Measurements from ENCODE around the gene MRPL45.

MRPL45 gene

GRCh38 chr17:38353668-38354067 lies 56.7 kb downstream of the MRPL45 start:
- no peak overlapping the region for H3K4me3 ChIP-seq (ENCODE audit: low read depth, low read length)
- TF ChIP-seq CTCF (conservative IDR thresholded peaks at IDR 0.05; ENCODE audit: low read depth, low read length), result no peak
- DNase-seq (ENCODE audit: low read depth), result no peak

DNA sequence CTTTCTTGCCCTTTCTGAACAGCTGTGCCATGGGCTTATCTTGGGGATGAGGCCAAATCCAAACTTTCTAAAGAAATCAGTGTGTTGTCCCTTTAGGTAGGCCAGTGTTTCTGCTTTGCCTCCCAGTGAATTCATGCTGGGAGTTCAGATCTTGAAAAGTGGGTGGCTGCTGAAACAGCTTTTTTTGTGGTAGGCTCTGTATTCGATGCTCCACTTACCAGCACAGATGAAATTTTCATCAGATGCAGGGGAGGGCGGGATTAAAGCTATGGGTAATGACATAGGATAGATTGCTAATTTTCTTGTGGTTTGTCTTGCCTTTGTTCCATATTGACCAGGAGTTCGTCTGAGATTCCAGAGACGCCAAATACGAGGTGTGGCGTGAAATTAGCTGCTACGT lies 57.5 kb downstream of the MRPL45 start:
- no peak for TF ChIP-seq CTCF (conservative IDR thresholded peaks at IDR 0.05; ENCODE audit: low read depth, low read length)
- DNase-seq (ENCODE audit: low read depth), result no peak
- no peak overlapping the region for H3K4me3 ChIP-seq (ENCODE audit: low read depth, low read length)

- DNase-seq (ENCODE audit: low read depth), result no peak
- H3K4me3 ChIP-seq (ENCODE audit: low read depth, low read length), result no peak overlapping the region
- TF ChIP-seq CTCF (conservative IDR thresholded peaks at IDR 0.05; ENCODE audit: low read depth, low read length), result no peak
Measured at GRCh38 chr17:38355251-38355650, 58.3 kb downstream of the MRPL45 start.

GRCh38 chr17:38357486-38358123 lies 60.6 kb downstream of the MRPL45 start:
- no peak for DNase-seq (ENCODE audit: low read depth)
- TF ChIP-seq CTCF (conservative IDR thresholded peaks at IDR 0.05; ENCODE audit: low read depth, low read length), result no peak
- H3K4me3 ChIP-seq (ENCODE audit: low read depth, low read length), result no peak overlapping the region

DNA sequence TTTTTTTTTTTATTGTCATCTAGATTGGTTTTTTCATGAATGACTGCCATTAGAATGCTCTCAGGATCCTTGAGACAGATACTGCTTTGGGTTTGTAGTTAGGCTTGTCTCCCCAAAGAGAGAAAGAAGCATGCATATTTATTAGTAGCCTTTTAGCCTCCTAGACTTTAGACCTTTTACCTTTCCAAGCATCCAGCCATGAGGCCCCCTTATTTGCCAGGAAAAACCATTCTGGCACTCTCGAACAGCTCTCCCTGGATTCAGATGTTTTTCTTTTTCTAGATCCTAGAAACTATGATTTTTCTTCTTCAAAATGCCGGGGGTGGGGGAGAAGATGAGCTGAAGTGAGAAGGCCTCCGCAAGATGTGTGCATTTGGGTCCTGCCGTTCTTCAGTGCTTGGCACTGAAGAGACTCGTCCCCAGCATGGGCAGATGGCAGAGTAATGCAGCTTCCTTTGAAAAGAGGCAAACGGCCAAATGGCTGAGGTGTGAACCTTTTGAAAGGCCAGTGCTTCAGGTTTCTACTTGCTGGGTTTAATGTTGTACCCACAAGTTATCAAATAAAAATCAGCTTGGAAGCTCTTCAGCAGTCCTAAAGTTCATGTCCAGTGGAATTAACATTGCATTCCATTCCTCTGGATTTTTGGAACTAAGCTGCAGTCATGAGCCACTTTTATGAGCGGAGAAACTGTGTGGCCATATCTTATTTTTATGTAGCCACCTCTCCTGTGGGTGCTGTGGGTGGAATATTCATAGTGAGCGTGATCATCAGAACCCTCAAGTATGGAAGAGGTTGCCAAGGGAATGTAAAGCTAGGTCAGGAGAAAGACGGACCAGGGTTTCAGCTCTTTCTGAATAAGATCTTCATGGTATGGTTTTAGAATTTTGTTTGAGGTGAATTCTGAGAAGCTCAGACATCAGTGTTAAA lies 61.9 kb downstream of the MRPL45 start:
- no peak overlapping the region for H3K4me3 ChIP-seq (ENCODE audit: low read depth, low read length)
- no peak for DNase-seq (ENCODE audit: low read depth)
- no peak for TF ChIP-seq CTCF (conservative IDR thresholded peaks at IDR 0.05; ENCODE audit: low read depth, low read length)

DNA sequence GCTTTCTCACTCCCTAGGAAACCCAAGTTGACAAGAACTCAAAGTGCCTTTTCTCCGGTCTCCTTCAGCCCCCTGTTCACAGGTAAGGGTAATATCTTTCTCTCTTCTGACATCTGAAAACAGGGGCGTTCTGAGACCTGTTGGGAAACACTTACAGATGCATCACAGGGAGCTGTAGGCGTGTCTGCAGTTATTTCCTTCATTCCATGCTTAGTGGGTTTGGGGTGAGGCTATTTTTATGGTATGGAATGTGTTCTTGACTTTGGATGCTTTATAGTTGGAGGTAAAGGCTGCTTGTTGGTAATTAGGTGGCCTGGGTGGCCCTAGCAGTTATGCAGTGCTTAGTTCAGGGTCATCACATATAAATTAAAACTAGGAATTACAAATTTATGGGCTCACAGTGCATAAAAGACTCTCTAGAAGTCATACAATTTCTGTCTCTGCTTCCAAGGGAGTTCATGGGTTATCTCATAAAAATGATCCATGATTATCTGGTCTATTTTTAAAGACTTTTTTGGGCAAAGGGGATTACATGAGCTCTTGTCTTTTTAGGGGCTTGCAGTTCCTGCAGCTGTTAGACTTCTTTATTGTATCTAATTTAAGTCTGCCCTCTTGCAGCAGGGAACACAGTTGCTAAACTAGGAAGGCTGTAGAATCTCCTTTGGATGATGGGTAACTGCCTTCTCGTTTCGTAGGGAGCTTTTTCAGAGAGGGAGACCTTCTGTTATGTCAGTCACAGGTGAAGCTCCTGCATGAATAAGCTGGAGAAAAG lies 64.9 kb downstream of the MRPL45 start:
- DNase-seq (ENCODE audit: low read depth), result peak; percentile 42
- TF ChIP-seq CTCF (conservative IDR thresholded peaks at IDR 0.05; ENCODE audit: low read depth, low read length), result no peak
- H3K4me3 ChIP-seq (ENCODE audit: low read depth, low read length), result no peak overlapping the region

Data from choroid plexus epithelial cell (primary cell).